Suprapubic skin (tissue), 4 donors: Measurements from ENCODE around the gene ABCD3.

ENCODE experiments used
- POLR2A ChIP-seq, 2 donors: fragments of 450-650 bp; IDR thresholded peaks; one replicate each; pipeline ENCODE4 v1.6.1; 2017; ENCODE audit warnings: antibody characterized with exemption in 2 of 2, mild to moderate bottlenecking in 2 of 2, moderate library complexity in 2 of 2
- POLR2AphosphoS5 ChIP-seq, 3 donors: sonication (generic); formaldehyde crosslinking; IDR thresholded peaks; one replicate each; pipeline ENCODE4 v1.6.1; 2017; ENCODE audit warnings: antibody characterized with exemption in 3 of 3
- TF ChIP-seq, protein P1 (sequence below), 2 donors: fragments of 200-600 bp in 1 of 2; fragments of 450-650 bp in 1 of 2; sonication (generic) in 1 of 2; IDR thresholded peaks; one replicate each; pipeline ENCODE4 v1.5.1; 2016 to 2019; ENCODE audit warnings: antibody characterized with exemption in 2 of 2, mild to moderate bottlenecking in 1 of 2, moderate library complexity in 1 of 2

DNA sequence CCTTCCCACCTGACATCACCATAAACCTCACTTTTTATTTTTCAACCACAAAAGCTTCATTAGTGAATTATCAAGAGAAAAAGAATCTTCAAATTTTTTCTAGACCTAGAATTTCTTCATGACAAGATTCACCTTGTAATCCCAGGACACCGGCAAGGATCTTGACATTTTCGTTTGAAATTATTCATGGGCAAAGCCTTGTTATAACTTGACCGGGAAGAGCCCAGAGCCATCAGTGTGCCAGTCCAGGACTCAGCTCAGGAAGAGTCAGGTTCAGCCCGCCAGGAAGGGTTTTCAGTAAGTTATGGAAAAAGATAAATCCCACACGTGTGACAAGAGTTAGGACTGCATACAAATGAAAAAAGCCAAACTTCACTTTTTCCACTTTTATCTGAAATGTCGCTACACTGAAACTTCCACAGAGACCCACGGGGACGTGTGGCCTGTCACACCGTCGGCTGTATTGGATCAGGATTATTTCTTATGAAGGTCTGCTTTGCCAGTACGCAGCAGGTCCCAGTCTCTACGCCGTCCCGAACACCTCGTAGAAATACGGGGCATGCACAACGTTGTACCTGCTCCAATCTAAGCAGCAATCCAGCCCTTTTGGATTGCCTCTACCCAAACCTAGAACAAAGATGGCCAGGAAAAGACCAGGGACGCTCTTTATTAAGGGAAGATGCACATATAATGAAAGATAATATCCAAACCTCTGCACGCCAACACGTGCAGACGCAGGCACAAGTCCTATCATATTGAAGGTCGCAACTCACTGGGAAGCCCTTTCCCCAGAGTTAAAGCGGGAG lies 122.5 kb downstream of the ABCD3 start:
- TF ChIP-seq, protein P1, sequence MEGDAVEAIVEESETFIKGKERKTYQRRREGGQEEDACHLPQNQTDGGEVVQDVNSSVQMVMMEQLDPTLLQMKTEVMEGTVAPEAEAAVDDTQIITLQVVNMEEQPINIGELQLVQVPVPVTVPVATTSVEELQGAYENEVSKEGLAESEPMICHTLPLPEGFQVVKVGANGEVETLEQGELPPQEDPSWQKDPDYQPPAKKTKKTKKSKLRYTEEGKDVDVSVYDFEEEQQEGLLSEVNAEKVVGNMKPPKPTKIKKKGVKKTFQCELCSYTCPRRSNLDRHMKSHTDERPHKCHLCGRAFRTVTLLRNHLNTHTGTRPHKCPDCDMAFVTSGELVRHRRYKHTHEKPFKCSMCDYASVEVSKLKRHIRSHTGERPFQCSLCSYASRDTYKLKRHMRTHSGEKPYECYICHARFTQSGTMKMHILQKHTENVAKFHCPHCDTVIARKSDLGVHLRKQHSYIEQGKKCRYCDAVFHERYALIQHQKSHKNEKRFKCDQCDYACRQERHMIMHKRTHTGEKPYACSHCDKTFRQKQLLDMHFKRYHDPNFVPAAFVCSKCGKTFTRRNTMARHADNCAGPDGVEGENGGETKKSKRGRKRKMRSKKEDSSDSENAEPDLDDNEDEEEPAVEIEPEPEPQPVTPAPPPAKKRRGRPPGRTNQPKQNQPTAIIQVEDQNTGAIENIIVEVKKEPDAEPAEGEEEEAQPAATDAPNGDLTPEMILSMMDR (IDR thresholded peaks at IDR 0.05) = no peak
- TF ChIP-seq POLR2A (IDR thresholded peaks at IDR 0.05) = no peak
- TF ChIP-seq POLR2AphosphoS5 (IDR thresholded peaks at IDR 0.05) = no peak
